Measurements from ENCODE around the gene EYA4.

DNA sequence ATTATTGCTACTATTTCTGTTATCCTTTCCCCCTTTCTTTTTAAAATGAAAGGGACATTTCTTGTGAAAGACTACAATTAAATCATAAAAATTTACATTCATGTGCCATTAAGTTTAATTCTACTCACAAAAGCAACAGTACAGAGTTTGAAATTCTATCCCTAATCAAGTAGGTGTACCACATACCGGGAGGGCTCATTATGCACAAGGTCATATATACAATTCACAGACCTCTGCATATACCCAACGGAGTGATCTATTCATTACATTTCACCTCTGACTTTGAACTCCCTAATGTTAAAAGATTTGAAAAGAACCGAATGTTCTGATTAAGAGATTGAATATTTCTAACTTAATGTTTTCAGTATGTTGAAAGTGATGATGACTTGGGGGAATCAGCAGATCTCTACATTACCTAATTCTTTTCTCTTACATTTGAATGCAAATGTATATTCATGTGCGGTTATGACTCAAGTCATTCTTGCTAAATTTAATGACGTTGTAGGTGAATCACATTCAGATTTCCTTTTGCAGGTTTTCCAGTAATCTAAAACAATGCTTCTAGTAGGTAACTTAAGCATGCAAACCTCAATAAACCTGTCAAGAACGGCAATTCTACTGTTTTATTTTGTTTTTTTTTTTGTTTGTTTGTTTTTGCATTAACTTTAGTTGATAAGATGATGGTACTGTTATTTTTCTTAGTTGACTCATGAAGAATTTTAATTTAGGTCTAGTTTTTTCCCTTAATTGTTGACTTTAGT lies 7.3 kb downstream of the EYA4 start:
- TF ChIP-seq, protein P1, sequence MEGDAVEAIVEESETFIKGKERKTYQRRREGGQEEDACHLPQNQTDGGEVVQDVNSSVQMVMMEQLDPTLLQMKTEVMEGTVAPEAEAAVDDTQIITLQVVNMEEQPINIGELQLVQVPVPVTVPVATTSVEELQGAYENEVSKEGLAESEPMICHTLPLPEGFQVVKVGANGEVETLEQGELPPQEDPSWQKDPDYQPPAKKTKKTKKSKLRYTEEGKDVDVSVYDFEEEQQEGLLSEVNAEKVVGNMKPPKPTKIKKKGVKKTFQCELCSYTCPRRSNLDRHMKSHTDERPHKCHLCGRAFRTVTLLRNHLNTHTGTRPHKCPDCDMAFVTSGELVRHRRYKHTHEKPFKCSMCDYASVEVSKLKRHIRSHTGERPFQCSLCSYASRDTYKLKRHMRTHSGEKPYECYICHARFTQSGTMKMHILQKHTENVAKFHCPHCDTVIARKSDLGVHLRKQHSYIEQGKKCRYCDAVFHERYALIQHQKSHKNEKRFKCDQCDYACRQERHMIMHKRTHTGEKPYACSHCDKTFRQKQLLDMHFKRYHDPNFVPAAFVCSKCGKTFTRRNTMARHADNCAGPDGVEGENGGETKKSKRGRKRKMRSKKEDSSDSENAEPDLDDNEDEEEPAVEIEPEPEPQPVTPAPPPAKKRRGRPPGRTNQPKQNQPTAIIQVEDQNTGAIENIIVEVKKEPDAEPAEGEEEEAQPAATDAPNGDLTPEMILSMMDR (IDR thresholded peaks at IDR 0.05), result no peak
- TF ChIP-seq POLR2A (IDR thresholded peaks at IDR 0.05), result no peak
